GM18508 (cell line): ENCODE data around the gene FH.

Experiments
- ATAC-seq: cut with Tn5 transposase; IDR thresholded peaks from one replicate; pipeline ENCODE4 v1.9.1; 2021; ENCODE audit warnings: moderate number of reproducible peaks; ENCODE audit not compliant: insufficient read depth, unreplicated experiment

FH gene

DNA sequence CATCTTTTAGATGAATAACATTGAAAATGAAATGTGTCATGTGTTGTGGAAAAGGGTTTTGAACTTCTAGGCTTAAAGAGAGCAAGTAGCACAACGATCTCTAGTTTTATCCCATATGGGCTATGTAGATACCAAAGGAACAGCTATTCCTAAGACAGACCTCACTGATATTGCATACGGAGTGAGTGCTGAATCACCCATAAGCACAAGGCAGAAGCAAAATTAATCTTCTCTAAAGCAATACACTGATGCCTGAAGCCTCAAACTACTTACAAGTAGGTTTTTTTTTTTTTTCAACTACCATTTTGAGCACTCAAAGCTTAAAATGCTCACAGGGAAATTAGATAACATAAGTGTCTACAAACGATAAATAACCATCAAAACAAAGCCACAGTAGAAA lies 7.6 kb upstream of the FH start:
- no peak for ATAC-seq

DNA sequence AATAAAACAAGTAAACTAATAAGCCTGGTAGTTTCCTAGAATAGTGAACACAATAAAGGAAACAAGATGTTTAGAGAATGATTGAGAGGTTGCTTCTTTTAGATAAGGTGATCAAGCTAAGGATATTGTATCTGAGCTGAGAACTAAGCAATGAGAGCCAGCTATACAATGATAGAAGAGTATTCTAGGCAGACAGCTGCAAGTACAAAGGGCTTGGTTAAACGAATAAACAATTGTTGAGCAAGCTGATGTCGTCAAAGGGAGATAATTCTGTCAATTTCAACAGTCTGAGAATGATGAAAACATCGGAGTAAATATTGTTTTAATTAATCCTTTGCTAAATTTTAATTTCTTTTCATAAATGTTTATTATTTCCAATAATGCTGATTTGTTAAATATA lies 5.5 kb upstream of the FH start:
- no peak for ATAC-seq

DNA sequence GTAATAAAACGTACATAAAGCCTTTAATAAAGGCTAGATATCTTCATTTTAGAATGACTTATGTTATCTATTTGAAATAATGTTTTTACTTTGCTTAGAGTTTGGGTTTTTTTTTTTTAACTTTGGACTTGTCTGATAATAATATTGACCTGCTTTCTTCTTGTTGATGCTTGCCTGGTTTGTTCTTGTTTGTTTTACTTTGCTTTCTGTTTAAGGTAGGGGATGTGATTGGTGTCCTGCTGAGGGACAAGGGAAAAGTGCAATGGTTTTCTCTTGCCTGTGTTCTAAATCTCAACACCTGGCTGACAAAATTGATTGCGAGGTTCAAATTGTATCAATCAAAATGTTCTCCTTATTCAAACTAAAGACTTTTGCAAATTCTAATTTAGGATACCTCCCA lies 2.2 kb upstream of the FH start:
- no peak for ATAC-seq

DNA sequence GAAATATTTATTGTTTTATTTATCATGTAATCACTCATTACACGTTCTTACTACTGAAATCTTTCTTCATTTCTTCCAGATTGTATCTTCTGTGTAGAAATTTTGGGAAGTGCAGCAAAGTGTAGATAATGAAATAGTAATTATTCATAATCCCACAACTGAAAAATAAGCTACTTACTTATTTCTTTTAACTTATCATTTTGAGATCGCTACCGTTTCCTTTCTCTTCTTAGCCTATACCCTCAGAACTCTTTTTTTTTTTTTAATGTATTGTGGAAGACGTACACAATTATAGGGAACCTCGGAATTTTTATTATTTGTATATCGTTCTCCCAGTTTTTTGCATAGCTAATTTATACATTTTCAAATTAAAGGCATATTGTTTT lies 518 bp upstream of the FH start:
- no peak for ATAC-seq

DNA sequence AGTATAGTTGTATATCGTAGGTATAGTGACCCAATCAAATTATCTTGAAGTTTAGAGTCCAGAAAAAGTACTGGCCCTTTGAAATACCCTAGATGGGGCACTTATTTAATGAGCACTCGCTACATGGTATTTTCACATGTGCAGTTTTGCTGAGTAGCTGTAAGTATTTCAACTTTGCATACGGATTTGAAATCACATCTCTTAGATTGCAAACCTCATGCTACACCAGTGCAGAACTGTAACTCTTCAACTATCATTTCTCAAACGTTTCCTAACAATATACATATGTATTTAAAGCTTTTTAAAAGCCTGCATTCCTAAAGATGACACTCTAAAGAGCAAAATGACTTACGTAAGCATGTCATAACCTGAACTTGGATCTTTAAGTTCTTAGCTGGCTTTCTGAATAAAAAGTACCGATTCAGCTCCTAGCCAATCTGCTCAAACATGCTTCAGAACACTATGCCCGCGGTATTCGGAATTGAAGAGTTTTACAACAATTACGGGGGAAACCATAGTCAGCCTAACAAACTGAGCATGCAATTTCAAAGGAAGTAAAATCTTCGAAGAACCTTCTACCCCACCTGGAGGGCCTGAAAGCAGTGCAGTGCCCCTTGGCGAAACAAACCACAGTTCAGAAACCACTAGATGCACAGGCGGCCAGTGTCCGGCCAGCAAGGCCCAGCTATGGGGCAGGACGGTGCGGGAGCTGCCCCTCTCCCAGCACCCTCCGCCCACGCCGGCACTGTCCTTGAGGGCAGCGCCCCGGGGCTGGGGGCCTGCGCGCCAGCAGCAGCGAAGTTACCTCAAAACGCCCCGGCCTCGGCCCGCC lies 863 bp downstream of the FH start:
- peak; percentile 3 for ATAC-seq

DNA sequence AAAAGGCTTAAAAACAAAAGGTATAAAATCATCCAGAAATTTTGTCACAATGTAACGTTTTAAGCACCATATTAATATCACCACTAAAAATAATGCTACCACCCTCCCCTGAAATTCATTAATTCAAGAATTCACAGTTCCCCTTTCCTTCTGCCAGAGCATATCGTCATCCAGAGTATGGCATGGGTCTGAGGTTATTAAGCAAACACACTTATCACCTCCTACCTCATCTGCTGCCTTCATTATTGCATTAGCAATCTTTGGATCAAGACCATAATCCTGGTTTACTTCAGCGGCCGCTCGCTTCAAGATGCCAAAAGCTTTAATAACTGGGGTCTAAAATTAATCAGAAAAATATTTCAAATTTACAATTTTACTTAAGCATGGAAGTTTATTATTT lies 6.2 kb downstream of the FH start:
- no peak for ATAC-seq

DNA sequence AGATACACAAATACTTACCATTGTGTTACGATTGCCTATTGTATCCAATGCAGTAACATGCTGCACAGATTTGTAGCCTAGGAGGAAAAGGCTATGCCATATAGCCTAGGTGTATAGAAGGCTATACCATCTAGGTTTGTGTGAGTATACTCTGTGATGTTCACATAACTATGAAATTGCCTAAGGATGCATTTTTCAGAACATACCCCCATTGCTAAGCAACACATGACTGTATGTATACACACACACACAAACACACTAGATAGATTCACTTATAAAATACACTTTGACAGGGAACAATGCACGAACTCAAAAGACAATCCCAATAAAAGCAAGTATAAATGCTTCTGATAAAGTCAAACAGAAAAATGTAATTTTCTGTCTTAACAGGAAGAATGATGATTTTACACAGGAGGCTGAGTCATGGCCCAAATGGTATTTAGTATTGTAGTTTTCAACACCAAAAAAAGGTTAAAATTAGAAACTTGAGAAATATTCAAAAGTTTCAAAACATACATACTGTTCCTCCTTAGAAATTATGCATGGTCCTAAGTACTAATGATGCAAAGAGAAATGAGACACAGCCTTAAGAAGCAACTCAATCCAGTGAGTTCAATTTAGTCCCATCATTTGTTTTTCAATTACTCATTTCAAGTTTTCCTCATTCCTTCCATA lies 12.2 kb downstream of the FH start:
- no peak for ATAC-seq

DNA sequence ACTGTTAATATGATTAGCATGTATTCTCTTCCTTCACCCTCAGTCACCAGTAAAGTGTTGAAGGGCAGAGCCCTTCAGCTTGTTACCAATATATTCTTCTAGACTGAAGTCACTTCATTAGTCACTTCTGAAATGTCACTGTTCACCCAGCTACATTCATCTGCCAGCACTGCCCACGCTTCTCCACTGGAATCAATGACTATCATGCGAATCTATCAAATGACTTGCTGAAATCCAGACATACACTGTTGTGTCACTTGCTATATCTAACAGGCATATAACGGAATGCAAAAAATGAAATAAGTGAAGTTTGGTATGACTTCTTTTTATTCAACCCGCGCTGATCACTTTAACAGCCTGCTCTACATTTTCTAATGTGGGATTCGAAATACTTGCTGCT lies 16.1 kb downstream of the FH start:
- ATAC-seq = no peak

DNA sequence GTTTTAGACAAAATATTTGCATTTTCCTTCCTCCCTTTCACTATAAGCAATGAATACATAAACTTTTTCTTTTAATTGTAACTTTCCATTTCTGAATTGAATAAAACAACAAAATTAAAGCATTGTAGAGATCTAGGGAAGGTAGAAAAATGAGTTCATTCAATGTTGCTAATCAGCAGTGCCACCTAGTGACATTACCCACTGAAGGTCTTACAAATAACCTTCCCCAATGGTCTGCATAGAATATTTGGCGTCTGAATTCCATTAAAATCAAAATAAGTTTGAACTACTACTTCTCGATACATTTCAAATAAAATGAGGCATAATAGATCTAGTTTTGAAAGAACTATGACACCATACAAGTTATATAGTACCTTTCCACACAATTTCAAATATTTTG lies 19.6 kb downstream of the FH start:
- no peak for ATAC-seq

DNA sequence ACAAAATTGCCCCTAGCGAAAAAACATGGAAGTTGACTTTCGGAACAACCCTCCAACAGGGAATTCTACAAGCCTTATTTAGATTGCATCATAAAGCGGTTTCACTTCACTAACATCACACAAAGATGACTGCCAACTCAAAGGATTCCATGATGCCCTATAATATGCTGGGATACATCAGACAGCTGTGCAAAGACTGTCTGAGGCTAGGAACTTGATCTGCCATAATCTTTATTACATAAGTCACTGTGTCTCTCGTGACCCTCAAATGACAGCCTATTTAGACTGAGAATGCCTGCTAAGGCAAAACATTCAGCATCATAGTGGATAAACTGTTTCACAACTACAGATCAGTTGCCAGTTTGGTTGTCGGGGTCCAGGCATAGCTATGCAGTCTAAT lies 23.8 kb downstream of the FH start:
- ATAC-seq = no peak

DNA sequence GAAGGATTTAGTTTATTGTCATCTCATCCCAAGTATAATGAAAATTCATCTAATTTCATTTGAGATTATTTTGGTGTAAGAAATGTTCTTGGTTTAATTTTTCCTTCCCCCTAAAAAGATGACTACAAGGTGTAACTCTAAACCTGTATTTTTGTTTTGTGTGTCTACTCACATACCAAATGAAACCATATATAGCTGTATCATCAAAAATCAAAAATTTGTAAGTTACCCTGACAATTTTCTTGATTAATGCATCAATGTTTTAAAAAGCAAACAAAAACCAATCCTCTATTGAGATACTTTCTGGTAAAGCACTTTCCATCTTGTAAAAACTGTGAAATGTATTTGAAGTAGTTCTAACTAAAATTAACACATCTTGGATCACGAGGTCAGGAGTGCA lies 30.8 kb downstream of the FH start:
- no peak for ATAC-seq

DNA sequence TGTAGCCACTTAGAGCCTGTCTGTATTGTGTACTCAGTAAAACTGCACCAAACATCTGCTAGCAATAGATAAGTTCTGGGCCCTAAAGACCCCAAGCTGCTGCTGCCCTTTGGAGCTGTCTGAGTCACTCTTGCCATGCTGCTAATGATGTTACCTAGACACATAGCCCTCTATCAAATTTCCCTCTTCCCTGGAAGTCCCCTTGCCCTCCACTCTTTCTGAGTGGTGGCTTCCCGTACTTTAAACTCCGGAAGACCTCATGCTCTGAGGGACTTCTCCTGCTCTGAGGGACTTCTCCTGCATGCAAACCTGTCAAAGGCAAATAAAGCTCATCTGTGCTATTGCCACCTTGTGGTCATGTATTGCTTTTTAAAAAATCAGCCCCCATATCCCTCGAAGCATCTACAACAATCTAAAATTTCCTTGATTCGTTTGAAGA lies 34.0 kb downstream of the FH start:
- ATAC-seq = peak; percentile 49

DNA sequence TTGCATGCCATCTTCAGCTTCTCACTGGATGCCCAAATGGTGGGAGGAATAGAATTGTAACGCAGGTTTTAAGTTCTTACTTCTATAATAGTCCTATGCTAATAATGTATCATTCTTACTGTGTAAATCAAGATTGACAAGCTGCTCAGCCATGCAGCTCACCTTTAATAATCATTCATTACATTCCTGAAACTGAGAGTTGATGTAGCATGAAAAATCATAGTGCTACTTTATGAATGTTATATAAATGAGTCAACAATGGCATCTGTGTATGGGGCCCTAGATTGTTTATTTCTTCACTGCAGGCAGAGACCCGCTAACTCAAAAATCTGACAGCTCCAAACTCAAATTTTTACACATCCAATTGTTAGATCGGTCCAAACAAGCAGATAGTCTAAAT lies 34.4 kb downstream of the FH start:
- peak; percentile 83 for ATAC-seq

DNA sequence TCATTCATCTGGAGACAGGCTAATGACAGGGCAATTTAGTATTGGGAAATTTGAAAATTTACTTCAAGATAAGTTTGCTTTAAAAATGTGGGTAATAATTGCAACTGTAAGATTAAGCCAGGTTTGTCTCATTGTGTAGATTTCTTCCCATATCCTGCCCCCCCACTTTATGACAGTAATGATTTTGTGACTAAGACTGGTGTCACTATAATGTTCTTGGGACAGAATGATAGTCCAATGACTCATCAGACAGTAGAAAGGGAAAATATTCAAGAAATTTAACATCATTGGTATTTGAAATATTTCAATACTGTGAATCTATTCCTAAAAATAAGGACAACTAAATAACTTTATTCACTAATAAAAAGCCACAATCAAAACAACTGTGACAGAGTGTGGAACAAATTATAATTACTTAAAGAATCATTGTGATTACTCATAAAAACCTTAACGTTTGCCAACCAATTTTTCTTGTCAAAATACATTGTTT lies 36.7 kb downstream of the FH start:
- no peak for ATAC-seq

DNA sequence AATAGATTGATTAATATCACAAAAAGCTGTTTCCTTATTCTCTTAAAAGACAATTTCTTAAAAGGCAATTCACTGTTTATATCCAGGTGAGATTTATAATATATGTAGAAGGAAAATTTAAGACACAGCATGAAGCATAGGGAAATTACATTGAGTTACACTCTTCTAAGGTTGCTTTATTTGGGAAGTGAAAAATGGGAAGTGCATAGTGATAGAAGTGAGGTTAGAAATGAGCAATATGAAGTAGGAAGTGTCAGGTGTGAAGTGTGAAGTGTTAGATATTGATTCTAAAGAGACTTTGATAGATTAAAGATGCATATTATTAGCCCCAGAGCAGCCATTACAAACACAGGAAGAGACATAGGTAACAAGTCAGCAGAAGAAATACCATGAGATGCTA lies 40.3 kb downstream of the FH start:
- no peak for ATAC-seq

DNA sequence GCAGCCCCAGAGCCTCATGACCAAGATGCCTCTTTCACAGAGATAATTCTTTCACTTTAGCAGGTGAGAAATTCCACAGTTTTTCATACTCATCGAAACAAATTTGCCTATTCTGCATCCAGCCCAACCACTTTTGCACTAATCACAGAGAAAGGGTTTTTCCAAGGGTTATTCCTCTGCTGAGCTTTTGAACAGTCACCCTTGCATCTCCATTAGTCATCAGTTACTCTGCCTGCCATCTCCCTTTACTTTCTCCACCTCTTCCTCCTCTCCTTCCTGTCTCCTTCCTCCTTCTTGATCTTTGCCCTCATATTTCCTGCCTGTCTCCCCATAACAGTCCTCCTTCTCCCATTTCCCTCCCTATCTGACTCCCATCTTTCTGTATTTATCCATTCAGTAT lies 43.9 kb downstream of the FH start:
- ATAC-seq = no peak

DNA sequence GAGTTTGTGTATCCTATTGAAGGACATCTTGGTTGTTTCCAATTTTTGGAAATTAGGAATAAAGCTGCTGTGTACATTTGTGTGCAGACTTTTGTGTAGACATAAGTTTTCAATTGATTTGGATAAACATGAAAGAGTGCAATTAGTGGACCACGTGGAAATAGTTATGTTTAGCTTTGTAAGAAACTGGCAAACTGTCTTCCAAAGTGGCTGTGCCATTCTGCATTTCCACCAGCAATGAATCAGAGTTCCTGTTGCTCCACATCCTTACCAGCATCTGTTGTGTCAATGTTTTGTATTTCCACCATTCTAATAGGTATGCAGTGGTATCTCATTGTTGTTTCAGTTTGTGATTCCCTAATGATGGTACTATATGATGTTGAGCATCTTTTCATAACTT lies 46.5 kb downstream of the FH start:
- no peak for ATAC-seq

DNA sequence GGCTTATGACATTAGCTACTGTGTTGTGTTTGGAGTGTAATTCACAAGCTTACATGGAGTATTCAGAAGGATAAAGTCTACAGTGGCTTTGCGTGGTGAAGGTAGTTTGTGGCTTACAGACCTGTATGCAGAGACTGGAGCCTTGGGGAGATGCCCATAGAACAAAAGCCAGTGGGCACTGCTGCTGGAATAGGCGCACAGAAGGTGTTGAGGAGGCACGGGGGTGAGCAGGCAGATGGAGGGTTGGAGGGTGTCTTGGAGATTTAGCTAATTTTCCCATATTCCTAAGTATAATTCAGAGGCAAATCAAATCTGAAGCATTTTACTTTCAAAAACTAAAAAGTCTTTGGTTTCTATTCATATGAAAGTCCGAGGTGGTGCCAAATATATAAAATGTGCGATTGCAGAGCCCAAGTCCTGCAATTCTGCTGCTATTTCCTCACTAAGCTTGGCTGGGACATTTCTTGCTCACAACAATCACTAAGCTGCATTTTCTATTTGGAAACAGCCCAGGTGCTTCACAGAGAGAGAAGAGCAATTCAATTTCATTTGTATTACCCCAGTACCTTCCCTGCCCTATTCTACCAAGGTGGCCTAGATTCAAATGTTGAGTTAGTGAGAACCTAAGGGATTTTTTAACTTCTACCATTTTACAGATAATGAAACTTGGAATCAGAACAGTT lies 48.5 kb downstream of the FH start:
- ATAC-seq = no peak

DNA sequence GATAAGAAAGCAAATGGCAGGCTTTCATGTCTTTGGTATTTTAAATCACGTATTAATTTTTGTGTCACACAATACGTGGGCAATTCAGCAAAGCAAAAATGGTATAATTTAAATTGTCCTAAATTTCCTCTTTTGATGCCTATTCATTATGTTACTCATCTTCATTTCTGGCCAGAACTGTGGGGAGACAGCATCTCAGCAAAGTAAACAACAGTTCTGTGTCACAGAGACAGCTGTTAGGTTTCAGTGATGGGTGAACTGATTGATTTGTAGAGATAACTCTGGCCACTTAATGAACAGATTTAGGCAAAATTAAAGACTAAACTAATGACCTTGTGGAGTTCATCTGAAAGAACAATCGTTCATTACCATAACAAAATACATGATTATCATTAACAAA lies 49.2 kb downstream of the FH start:
- ATAC-seq = no peak

DNA sequence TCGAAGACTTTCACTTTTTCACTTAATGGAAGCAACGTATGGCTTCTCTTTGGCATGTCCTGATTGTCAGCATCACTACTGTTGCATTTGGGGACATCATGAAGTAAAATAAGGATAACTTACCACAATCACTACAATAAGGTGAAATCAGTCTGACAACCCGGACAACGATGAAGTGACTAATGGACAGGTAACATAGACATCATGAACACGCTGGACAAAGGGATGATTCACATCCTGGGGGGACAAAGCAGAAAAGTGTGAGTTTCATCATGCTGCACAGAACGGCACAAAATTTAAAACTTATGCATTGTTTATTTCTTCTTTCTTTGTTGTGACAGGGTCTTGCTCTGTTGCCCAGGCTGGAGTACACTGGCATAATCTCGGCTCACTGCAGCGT lies 53.9 kb downstream of the FH start:
- ATAC-seq = no peak

DNA sequence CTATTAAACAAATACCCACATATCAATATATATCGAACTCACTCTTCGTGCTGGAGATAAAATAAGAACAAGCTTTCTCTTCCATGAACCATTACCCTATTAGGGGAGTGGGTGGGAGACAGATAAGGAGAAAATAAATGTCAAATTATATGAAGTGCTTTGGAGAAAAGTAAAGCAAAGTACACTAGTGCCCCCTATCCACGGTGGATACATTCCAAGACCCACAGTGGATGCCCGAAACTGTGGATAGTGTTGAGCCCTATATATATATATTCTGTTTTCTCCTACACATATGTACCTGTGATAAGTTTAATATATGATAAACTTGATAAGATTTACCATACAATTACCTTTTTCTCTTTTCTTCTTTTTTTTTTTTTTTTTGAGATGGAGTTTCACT lies 54.6 kb downstream of the FH start:
- no peak for ATAC-seq
